Upper lobe of right lung (tissue), 1 donor: ENCODE results near the gene EYS. TPM values are rescaled to one million over a fixed set of nuclear protein-coding genes. Genes with fewer than 3 reads are reported as not detected.

Experiments used
- ATAC-seq: fragments of 200-7000 bp; cut with Tn5 transposase; one replicate; pipeline ENCODE4 v1.9.1; 2020; ENCODE audit warnings: mild to moderate bottlenecking, moderate library complexity
- DNase-seq: peaks from one replicate; pipeline ENCODE4 v3.0.0-alpha.2; 2020
- H3K27ac ChIP-seq: fragments of 200-600 bp; one replicate; pipeline ENCODE4 v1.8.0; 2022
- H3K27me3 ChIP-seq: fragments of 200-600 bp; one replicate; pipeline ENCODE4 v1.8.0; 2022; ENCODE audit warnings: mild to moderate bottlenecking
- H3K36me3 ChIP-seq: fragments of 200-600 bp; one replicate; pipeline ENCODE4 v1.8.0; 2022
- H3K4me1 ChIP-seq: fragments of 200-600 bp; one replicate; pipeline ENCODE4 v1.8.0; 2022
- H3K4me3 ChIP-seq: fragments of 200-600 bp; one replicate; pipeline ENCODE4 v1.8.0; 2022; ENCODE audit warnings: mild to moderate bottlenecking
- H3K9me3 ChIP-seq: fragments of 200-600 bp; one replicate; pipeline ENCODE4 v1.8.0; 2022
- intact Hi-C: fragments of 100-400 bp; cut with DNase I; formaldehyde crosslinking; loops from one replicate; pipeline ENCODE4 v1.11.0; 2022
- total RNA-seq: library from RNA; stranded (reverse); fragmentation: NEBNext Ultra II Directional; extraction: Animal tissue kit (Norgen Biotek cat#: 25700); gene quantifications from one replicate; pipeline ENCODE4 v1.2.1, GENCODE V29; 2021
- TF ChIP-seq, protein P1 (sequence below): fragments of 200-600 bp; IDR thresholded peaks from one replicate; pipeline ENCODE4 v1.8.0; 2022; ENCODE audit warnings: antibody characterized with exemption
- donor health status: DM: no; HTN: yes; CAD: no; lungs with severe emphysema.

EYS gene
- total RNA-seq, 1 donor from 2014 or later, result not detected

DNA sequence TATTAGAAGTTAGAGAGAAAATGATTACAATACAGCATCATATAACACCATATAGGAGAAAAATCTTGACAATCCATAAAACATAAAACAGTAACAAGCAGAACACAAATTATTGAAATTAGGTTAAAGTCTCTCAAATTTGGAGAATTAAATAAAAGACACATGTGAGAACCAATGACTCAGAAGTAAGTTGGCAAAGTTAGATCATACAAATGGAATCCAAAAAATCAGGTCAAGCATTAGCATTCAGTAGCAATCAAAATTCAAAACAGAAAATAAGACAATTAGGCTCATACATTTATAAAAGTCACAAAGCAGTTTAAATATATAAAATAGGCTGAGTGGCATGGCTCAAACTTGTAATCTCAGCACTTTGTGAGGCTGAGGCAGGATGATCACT, 1295.8 kb downstream of the EYS start:
- H3K27ac ChIP-seq, result no peak overlapping the region
- H3K27me3 ChIP-seq, result no peaks in the 10 kb centered on the region
- H3K36me3 ChIP-seq, result no peaks in the 10 kb centered on the region
- no peak for DNase-seq
- TF ChIP-seq, protein P1, sequence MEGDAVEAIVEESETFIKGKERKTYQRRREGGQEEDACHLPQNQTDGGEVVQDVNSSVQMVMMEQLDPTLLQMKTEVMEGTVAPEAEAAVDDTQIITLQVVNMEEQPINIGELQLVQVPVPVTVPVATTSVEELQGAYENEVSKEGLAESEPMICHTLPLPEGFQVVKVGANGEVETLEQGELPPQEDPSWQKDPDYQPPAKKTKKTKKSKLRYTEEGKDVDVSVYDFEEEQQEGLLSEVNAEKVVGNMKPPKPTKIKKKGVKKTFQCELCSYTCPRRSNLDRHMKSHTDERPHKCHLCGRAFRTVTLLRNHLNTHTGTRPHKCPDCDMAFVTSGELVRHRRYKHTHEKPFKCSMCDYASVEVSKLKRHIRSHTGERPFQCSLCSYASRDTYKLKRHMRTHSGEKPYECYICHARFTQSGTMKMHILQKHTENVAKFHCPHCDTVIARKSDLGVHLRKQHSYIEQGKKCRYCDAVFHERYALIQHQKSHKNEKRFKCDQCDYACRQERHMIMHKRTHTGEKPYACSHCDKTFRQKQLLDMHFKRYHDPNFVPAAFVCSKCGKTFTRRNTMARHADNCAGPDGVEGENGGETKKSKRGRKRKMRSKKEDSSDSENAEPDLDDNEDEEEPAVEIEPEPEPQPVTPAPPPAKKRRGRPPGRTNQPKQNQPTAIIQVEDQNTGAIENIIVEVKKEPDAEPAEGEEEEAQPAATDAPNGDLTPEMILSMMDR, result no peak
- no peak for ATAC-seq
- no peak overlapping the region for H3K4me3 ChIP-seq
- no peaks in the 10 kb centered on the region for H3K4me1 ChIP-seq
- intact Hi-C loops, result no loop called here
- H3K9me3 ChIP-seq, result no peaks in the 10 kb centered on the region

DNA sequence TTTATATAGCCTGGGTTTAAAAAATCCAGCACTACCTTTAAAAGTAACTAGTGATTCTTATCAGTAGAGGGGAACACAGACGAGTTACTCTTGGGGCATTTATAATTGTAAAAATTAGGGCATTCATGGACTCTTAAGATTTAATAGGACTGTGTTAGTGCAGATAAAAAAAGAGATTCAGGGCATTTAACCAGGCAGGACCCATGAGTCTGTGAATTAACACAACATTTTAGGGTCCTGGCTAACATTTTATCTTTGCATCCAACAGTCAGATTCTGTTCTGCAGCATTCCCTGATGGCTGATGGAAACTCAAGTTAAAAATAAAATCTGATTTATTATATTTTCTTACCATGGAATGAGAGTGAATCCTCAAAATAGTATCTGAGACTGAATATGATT, 1297.1 kb downstream of the EYS start:
- TF ChIP-seq, protein P1, result no peak
- no peak overlapping the region for H3K27ac ChIP-seq
- H3K4me3 ChIP-seq, result no peak overlapping the region
- H3K27me3 ChIP-seq, result no peaks in the 10 kb centered on the region
- intact Hi-C loops, result no loop called here
- no peaks in the 10 kb centered on the region for H3K9me3 ChIP-seq
- H3K4me1 ChIP-seq, result no peaks in the 10 kb centered on the region
- no peak for DNase-seq
- ATAC-seq, result no peak
- no peaks in the 10 kb centered on the region for H3K36me3 ChIP-seq

DNA sequence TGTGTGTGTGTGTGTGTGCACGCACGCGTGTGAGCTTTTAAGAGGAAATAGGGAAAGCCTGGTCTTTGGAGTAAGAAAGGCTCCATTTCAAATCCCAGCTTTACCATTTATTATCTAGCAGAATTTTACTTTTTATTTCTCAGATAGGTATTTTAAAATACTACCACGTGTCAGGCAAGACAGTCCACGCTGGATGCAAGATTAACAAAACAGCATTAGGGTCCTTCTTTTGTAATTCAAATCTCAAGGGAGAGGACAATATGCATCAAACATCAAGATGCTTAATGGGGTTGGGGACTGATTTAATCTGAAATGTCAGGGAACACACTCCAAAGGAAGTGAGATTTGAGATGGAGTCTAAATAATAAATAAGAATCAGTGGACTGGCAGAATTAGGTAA, 1302.6 kb downstream of the EYS start:
- intact Hi-C loops, result no loop called here
- Histone ChIP-seq H3K4me3 (no peak overlapping the region), H3K9me3 (no peaks in the 10 kb centered on the region), H3K27me3 (no peaks in the 10 kb centered on the region), H3K4me1 (no peaks in the 10 kb centered on the region), H3K27ac (no peak overlapping the region), H3K36me3 (no peaks in the 10 kb centered on the region)
- DNase-seq (no peak), ATAC-seq (no peak)
- TF ChIP-seq, protein P1, result no peak

- no peaks in the 10 kb centered on the region for H3K9me3 ChIP-seq
- H3K36me3 ChIP-seq, result no peaks in the 10 kb centered on the region
- intact Hi-C loops, result no loop called here
- no peaks in the 10 kb centered on the region for H3K27me3 ChIP-seq
- H3K27ac ChIP-seq, result no peak overlapping the region
- H3K4me1 ChIP-seq, result no peaks in the 10 kb centered on the region
- TF ChIP-seq, protein P1, result no peak
- no peak for DNase-seq
- H3K4me3 ChIP-seq, result no peak overlapping the region
- ATAC-seq, result no peak
Measured at GRCh38 chr6:64383277-64383676, 1323.7 kb downstream of the EYS start.

- no peak overlapping the region for H3K27ac ChIP-seq
- no peaks in the 10 kb centered on the region for H3K9me3 ChIP-seq
- no peaks in the 10 kb centered on the region for H3K36me3 ChIP-seq
- ATAC-seq (no peak), DNase-seq (no peak)
- no peaks in the 10 kb centered on the region for H3K27me3 ChIP-seq
- intact Hi-C loops, result no loop called here
- TF ChIP-seq, protein P1, result no peak
- no peak overlapping the region for H3K4me3 ChIP-seq
- H3K4me1 ChIP-seq, result no peaks in the 10 kb centered on the region
Measured at GRCh38 chr6:64376394-64376793, 1330.6 kb downstream of the EYS start.

DNA sequence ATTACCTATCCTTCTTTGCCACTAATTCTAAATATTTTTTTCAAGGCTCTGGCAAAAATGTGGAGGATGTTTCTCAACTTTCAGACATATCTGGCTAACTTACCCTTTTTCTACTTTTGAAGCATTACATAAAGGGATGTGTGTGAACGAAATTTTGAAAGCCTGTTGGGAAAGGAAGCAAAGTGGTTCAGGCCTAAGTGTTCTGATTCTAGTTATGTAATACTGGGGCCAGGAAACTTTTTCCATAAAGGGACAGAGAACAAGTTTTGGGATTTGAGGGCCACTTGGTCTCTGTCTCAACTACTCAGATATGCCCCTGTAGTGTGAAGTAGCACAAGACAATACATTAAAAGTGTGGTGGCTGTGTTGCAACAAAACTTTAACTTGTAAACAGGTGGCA, 1349.6 kb downstream of the EYS start:
- ATAC-seq (peak; percentile 16), DNase-seq (no peak)
- Histone ChIP-seq H3K9me3 (no peaks in the 10 kb centered on the region), H3K27me3 (no peaks in the 10 kb centered on the region), H3K36me3 (no peaks in the 10 kb centered on the region), H3K4me3 (no peak overlapping the region), H3K27ac (no peak overlapping the region), H3K4me1 (no peaks in the 10 kb centered on the region)
- intact Hi-C loops, result no loop called here
- TF ChIP-seq, protein P1, result no peak
